Left ventricle myocardium superior (tissue), 1 donor: ENCODE measurements around the gene KRT75. TPM values are rescaled to one million over a fixed set of nuclear protein-coding genes. Genes with fewer than 3 reads are reported as not detected.

Experiments
- ATAC-seq: fragments of 200-7000 bp; cut with Tn5 transposase; one replicate; pipeline ENCODE4 v1.9.1; 2020; ENCODE audit warnings: mild to moderate bottlenecking, moderate library complexity
- DNase-seq: peaks from one replicate; pipeline ENCODE4 v3.0.0-alpha.2; 2020
- intact Hi-C: fragments of 100-400 bp; cut with micrococcal nuclease; formaldehyde crosslinking; loops from one replicate; pipeline ENCODE4 v1.11.0; 2022
- total RNA-seq: library from RNA; stranded (reverse); fragmentation: NEBNext Ultra II Directional; extraction: Animal tissue kit (Norgen Biotek cat#: 25700); gene quantifications from one replicate; pipeline ENCODE4 v1.2.1, GENCODE V29; 2021
- donor health status: DM: no; HTN: yes; CAD: no; lungs with severe emphysema.

KRT75 gene
- total RNA-seq, 1 donor from 2014 or later: not detected

- DNase-seq: no peak
- ATAC-seq: no peak
- intact Hi-C loops: no loop called here
Measured at GRCh38 chr12:52400906-52401305, 33.3 kb downstream of the KRT75 start.

- ATAC-seq: no peak
- DNase-seq: no peak
- intact Hi-C loops: no loop called here
Measured at GRCh38 chr12:52399756-52400155, 34.4 kb downstream of the KRT75 start.

- intact Hi-C loops: no loop called here
- DNase-seq (no peak), ATAC-seq (no peak)
Measured at GRCh38 chr12:52398176-52398575, 36.0 kb downstream of the KRT75 start.

GRCh38 chr12:52396656-52397055 lies 37.5 kb downstream of the KRT75 start:
- intact Hi-C loops: no loop called here
- no peak for ATAC-seq
- no peak for DNase-seq

GRCh38 chr12:52395761-52396434 lies 38.3 kb downstream of the KRT75 start:
- intact Hi-C loops: no loop called here
- DNase-seq: peak; percentile 60
- no peak for ATAC-seq

GRCh38 chr12:52394836-52395405 lies 39.2 kb downstream of the KRT75 start:
- ATAC-seq (no peak), DNase-seq (no peak)
- intact Hi-C loops: no loop called here

- no peak for ATAC-seq
- intact Hi-C loops: no loop called here
Measured at GRCh38 chr12:52392465-52393007, 41.6 kb downstream of the KRT75 start.

GRCh38 chr12:52391618-52392002 lies 42.6 kb downstream of the KRT75 start:
- intact Hi-C loops: no loop called here
- ATAC-seq: peak; percentile 96

More at GRCh38 chr12:52392465-52393007, 41.6 kb downstream of the KRT75 start:
- no peak for DNase-seq

GRCh38 chr12:52390739-52391617 lies 43.2 kb downstream of the KRT75 start:
- peak; percentile 7 for ATAC-seq
- intact Hi-C loops: no loop called here

More at GRCh38 chr12:52391618-52392002, 42.6 kb downstream of the KRT75 start:
- DNase-seq: peak; percentile 89

GRCh38 chr12:52389313-52390207 lies 44.6 kb downstream of the KRT75 start:
- DNase-seq: no peak
- intact Hi-C loops: no loop called here
- no peak for ATAC-seq

More at GRCh38 chr12:52390739-52391617, 43.2 kb downstream of the KRT75 start:
- DNase-seq: no peak

GRCh38 chr12:52387859-52388258 lies 46.3 kb downstream of the KRT75 start:
- intact Hi-C loops: no loop called here
- ATAC-seq: no peak
- DNase-seq: no peak

GRCh38 chr12:52385226-52385702 lies 48.9 kb downstream of the KRT75 start, which contains the start of gene KRT84:
TSS of gene KRT84 (minus strand) at chr12:52385652. CDS start at chr12:52385585, 67 bp downstream.
- no peak for ATAC-seq
- intact Hi-C loops: no loop called here
- no peak for DNase-seq

- ATAC-seq (no peak), DNase-seq (no peak)
- intact Hi-C loops: loop anchor here (5.0 kb wide), 1 partner anchor 124 kb away; no protein-coding TSS in a partner anchor
Measured at GRCh38 chr12:52383331-52383730, 50.8 kb downstream of the KRT75 start.

- DNase-seq (no peak), ATAC-seq (no peak)
- intact Hi-C loops: loop anchor here (5.0 kb wide), 1 partner anchor 124 kb away; no protein-coding TSS in a partner anchor
Measured at GRCh38 chr12:52382854-52383253, 51.3 kb downstream of the KRT75 start.

GRCh38 chr12:52381206-52381605 lies 53.0 kb downstream of the KRT75 start:
- intact Hi-C loops: loop anchor here (5.0 kb wide), 1 partner anchor 126 kb away; no protein-coding TSS in a partner anchor
- DNase-seq (no peak), ATAC-seq (no peak)

GRCh38 chr12:52380271-52380694 lies 53.9 kb downstream of the KRT75 start:
- DNase-seq (peak; percentile 50), ATAC-seq (peak; percentile 52)
- intact Hi-C loops: loop anchor here (5.0 kb wide), 1 partner anchor 127 kb away; no protein-coding TSS in a partner anchor

GRCh38 chr12:52379536-52379935 lies 54.6 kb downstream of the KRT75 start:
- intact Hi-C loops: loop anchor here (10.0 kb wide), 1 partner anchor 495 kb away; no protein-coding TSS in a partner anchor
- no peak for ATAC-seq
- DNase-seq: no peak

- ATAC-seq (no peak), DNase-seq (no peak)
- intact Hi-C loops: loop anchor here (10.0 kb wide), 1 partner anchor 497 kb away; no protein-coding TSS in a partner anchor
Measured at GRCh38 chr12:52378091-52378490, 56.1 kb downstream of the KRT75 start.
